HG02885 (cell line): ENCODE data around the gene UVSSA.
"Not testable (repeated sequence)": the region's sequence is repeated elsewhere in the genome, so short reads cannot be mapped to it uniquely, and the experiment has no call there.

Experiments used
- ATAC-seq: cut with Tn5 transposase; IDR thresholded peaks from one replicate; pipeline ENCODE4 v1.9.1; 2021; ENCODE audit warnings: mild to moderate bottlenecking; ENCODE audit not compliant: unreplicated experiment, poor library complexity

UVSSA gene

DNA sequence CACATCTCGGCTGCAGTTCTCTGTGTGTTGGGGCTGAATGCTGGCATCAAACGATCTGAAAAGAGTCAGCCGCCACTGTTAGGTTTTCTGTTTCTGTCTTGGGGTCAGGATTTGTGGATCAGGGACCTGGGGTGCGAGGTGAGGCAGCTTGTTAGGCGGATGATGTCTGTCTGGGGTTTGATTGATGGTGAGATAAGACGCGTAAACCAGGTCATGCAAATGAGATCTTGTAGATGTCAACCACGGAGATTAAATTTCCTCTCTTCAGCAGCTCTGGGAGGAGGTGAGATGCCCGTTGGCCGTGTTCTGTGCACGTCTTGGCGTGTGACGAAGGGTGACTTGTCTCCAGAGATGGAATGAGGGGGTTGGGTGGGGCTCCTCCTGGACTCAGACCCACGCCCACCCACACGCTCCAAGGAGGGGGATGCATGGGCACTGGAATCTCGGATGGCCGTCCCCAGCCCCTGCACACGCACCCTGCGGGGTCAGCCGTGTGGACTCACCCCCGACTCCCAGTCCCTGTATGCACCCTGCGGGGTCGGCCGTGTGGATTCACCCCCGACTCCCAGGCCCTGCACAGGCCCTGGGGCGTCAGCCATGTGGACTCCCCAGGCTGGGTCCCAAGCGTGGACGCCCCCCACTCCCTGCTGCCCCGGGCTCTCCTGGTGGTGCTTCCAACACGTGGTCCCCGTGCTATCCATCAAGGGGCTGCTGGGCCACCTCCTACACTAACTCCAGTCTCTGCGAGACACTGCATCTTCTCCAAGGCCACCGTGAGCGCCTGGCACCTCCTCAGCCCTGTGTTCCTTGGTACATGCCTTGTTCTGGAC lies 16.0 kb upstream of the UVSSA start:
- no peak for ATAC-seq

DNA sequence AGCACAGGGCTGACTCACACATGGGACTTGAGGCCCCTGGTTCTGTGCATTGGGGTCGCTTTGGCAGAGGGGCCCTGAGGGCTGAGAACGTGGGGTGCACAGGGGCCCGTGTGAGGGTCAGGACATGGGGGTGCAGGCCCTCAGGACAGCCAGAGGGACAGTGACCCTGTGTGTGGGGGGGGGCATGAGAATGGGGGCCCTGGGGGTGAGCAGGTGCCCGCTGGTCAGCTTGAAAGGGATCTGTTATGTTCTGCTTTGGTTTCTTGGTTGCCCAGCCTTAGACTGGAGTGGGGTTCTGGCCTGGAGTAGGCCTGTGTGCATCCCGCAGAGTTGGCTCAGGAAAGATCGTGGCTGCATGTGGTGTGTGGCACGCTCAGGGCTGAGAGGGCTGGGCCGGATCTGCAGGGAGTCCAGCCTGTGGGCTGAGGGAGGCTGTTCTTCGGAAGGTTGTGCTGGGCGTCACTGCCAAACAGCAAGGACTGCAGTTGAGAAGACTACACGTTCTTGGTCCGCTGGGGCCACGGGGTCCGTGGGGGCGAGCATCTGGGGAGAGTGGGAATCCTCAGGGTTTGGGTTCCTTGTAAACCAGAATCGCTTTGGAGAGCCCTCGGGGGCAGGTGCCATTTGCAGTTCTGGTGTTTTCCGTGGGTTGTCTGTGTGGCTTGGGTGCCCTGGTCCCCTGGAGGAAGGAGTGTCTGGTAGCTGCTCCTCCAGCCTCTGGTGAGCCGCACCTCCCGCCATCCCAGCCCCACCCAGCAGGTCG lies 15.2 kb upstream of the UVSSA start:
- no peak for ATAC-seq

DNA sequence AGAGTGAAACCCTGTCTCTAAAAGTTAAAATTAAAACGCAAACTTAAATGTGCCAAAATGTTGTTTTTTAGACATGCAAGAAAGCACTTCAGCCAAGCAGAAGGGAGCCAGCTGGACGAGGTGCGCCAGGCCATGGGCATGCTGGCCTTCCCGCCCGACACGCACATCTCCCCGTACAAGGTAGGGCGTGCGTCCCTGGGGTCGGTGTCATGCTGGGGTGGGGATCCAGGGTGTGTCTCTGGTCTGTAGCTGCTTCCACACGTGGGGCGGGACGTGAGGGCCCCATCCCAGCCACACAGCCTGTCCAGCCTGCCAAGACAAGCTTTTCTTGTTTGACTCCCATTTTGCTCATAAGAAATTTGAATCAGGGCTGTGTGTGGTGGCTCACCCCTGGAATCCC lies 14.3 kb upstream of the UVSSA start:
- ATAC-seq = no peak

DNA sequence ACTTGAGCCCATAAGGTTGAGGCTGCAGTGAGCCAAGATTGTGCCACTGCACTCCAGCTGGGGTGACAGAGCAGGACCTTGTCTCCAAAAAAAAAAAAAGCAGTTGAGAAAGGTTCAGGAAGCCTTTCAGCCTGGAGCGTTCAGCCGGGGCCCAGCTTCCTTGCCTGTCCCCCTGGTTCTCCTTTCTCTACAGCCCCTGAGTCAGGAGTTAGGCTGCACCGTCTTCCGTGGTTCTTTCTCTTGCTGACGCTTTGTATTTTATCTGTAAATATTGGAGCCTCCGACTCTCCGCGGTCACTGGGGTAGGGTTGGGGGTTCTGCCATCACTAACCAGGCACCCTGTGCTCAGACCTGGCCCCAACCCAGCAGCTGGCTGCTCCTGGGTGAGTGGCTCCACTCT lies 13.8 kb upstream of the UVSSA start:
- ATAC-seq = no peak

DNA sequence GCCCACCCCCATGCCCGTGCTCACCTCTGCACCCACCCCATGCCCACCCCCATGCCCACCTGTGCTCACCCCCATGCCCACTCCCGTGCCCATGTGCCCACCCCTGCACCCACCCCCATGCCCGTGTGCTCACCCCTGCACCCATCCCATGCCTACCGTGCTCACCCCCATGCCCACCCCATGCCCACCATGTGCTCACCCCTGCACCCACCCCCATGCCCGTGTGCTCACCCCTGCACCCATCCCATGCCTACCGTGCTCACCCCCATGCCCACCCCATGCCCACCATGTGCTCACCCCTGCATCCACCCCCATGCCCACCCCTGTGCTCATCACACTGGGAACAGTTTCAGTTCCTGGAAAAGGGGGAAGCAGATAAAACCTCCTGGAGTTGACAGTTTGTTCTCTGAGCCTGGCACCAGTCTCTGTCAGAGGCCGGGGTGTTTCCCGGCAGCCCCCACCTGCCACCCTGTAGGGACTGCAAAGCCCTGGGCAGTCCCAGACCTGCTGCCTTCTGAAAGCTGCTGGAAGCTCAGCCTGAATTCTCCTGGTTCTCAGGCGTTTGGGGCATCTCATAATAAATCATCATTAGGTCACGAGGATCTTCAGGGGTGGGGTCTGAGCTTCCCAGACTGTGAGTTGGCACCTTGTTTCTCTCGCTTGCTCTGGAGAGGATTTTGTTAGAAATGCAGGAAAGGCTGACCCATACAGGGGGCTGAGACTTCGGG lies 13.0 kb upstream of the UVSSA start:
- ATAC-seq = not testable (repeated sequence)

DNA sequence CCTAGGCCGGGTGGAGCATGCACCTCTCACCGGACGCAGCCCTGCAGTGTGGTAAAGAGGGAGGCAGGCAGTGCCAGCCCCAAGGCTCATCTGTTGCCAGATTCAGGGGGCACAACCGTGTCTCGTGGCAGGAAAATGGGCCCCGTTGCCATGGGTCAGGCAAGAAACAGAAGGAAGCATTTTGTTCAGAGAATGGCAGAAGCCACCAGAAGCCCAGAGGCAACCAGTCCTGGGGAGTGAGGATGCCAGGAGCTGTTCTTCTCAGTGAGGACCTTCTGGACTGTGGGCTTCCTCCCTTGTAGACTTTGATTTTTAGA lies 12.5 kb upstream of the UVSSA start:
- ATAC-seq = no peak

DNA sequence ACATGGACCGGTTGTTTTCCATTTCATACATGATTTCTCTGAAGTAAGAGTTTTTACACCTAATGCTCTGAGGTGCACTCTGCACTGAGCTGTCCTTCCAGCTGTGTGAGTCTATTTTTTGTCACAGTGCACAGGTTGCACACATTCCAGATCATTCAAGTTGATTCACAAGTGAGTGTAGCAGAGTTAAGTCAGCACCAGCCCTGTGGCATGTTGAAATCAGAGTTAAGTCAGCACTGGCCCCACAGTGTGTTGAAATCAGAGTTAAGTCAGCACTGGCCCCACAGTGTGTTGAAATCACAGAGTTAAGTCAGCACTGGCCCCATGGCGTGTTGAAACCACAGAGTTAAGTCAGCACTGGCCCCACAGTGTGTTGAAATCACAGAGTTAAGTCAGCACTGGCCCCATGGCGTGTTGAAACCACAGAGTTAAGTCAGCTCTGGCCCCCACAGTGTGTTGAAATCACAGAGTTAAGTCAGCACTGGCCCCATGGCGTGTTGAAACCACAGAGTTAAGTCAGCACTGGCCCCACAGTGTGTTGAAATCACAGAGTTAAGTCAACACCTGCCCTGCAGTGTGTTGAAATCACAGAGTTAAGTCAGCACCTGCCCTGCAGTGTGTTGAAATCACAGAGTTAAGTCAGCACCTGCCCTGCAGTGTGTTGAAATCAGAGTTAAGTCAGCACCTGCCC lies 11.7 kb upstream of the UVSSA start:
- ATAC-seq = not testable (repeated sequence)

DNA sequence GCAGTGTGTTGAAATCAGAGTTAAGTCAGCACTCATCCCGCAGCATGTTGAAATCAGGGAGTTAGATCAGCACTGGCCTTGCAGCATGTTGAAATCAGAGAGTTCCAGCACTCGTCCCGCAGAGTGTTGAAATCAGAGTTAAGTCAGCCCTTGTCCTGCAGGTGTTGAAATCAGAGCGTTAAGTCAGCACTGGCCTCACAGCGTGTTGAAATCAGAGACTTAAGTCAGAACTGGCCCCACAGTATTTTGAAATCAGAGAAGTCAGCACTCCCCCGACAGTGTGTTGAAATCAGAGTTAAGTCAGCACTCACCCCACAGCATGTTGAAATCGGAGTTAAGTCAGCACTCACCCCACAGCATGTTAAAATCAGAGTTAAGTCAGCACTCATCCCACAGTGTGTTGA lies 10.9 kb upstream of the UVSSA start:
- ATAC-seq = no peak

DNA sequence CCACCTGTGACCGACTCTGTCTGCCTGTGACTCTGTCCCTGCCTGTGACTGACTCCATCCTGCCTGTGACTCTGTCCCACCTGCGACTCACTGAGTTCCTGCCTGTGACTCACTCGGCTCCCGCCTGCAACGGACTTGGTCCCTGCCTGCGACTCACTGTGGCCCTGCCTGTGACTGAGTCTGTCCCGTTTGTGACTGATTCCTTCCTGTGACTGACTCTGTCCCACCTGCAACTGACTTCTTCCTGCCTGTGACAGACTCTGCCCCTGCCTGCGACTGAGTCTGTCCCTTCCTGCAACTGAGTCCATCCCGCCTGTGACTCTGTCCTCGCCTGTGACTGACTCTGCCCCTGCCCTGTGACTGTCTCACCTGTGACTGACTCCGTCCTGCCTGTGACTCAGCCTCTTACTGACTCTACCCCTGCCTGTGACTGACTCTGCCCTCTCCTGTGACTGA lies 9.6 kb upstream of the UVSSA start:
- ATAC-seq = no peak

DNA sequence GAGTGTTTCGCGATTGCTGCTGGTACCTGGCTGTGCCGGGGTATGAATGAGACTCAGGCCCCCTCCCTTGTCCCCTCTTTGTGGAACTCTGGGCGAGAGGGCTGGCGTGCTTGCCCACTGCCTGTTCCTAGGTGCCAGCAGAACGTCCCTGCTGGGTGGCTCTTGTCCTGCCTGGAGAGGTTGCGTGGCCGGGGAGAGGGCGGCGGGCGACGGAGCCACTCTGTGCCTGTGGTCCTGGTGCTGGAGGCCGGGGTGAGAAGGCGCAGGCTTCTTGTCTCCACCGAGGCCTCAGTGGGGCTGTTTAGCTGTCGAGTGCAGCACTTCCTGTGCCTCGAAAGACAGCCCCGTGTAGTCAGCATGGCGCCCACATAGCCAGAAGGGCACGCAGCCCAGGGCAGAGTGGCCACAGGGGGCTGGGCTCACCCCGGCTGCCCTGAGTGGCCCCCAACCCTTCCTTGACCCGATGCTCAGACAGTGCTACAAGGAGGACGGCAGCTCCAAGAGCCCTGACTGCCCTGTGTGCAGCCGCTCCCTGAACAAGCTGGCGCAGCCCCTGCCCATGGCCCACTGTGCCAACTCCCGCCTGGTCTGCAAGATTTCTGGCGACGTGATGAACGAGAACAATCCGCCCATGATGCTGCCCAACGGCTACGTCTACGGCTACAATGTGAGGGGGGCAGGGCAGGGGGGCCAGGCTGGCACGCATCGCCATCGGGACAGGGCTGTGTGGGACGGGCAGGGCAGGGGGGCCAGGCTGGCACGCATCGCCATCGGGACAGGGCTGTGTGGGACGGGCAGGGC lies 8.9 kb upstream of the UVSSA start:
- no peak for ATAC-seq

DNA sequence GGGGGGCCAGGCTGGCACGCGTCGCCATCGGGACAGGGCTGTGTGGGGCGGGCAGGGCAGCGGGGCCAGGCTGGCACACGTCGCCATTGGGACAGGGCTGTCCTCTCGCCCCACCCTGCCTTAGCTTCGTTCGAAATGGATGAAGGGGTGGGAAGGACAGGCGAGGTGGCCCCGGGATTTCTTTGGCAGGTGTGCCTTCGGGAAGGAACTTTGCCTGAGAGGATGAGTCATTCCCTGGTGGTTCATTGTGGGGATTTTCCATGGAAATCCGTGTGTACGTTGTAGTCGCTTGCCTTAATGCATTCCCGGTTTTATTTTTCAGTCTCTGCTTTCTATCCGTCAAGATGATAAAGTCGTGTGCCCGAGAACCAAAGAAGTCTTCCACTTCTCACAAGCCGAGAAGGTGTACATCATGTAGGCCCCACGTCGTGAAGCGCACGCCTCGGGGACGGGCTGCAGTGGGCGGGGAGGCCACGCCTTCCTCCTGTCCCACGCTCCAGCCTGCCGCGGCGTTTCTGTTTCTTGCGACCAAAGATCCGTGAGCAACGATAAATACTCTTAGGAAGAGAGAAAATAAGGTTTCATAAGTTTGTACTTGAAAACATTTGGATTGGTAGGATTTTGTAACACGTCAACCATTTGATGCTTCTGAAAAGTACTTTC lies 8.1 kb upstream of the UVSSA start:
- ATAC-seq = no peak

DNA sequence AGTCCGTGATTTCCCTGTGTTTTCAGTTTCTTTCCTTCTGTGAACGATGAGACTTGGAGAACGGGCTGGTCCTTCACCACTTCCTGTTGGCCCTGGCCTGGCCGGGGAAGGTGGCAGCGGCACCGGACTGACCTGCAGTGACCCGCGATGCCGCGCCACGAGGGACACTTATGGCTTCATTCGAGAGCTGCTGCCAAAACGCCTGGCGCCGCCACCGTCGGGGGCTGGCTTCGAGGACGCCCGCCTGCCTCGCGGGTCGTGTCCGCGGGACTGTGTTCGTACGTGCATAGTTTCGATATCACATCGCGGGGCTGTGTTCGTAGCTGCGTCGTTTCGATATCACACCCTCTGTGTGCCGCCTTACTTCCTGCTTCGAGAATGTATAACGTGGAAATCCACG lies 7.5 kb upstream of the UVSSA start:
- ATAC-seq = no peak

DNA sequence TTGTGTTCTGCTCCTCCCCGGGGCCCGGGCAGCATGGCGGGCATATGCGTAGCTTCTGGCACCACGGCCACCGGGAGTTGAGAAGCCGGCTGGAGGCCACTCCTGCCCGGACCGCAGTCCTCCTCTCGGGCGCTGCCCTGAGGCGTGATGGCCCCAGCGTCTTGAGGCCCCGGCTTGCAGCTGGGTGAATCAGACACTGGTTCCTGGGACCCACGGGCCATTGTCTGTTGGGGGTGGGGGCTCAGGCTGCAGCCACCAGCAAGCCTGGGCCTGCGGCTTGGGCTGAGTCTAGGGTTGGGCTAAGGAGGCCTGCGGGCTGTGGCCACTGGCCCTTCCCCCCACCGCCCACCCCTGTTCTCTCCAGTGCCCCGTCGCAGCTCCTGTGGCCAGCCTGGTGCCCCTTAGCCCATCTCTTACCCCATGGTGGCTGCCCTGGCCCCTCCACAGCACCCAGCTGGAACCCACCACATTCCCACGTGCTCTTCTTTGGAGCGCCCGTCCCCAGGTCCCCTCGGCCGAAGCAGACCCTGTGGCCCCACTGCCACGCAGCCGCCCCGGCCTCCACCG lies 6.7 kb upstream of the UVSSA start:
- no peak for ATAC-seq

DNA sequence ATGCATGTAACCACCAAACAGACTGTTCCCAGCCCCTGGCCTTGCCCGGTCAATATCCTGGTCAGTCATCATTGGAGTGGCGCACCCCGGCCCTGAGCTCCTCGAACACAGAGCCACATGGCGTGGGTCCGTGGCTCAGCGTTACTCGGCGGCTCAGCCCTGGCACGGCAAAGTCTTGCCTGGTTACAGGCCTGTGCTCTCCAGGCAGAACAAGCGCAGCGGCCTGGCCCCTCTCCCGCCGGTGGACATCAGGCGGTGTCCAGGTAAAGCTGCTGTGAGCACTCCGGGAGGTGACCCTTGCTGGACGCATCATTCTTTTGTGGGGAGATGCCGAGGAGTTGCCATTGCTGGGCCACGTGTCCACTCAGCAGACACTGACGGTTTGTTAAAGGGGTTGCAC lies 6.1 kb upstream of the UVSSA start:
- no peak for ATAC-seq

DNA sequence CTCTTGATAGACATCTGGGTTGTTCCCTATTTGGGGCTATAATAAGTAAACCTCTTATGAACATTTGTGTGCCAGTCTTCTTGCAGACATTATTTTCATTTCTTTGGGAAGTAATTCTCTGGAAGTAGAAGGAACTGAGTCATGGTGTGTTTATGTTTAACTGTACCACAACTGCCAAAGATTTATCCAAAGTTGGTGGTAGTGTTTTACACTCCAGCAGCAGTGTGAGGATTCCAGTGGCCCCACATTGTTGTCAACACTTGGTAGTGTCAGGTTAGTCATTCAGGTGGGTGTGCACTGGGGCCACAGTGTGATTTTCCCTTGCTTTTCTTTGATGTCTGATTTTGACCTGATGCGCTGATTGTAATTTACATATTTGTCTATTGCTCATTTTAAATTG lies 5.0 kb upstream of the UVSSA start:
- no peak for ATAC-seq

DNA sequence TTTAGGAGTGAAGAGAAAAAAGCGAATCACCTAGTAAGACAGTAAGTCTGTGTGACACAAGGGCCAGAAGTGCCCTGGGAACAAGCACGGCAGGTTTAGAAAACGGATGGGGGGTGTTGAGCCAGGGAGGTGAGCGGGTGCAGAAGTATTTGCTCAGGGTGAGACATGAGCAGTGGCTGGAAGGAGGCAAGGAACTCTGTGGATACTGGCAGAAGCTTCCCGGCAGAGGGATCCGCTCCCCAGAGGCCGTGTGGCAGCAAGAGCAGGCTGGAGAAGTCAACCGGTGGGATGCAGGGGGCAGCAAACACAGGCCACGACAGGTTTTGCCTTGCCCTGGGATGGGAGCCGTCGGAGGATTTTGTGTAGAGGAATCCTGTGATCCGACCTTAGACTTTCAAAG lies 2.3 kb upstream of the UVSSA start:
- no peak for ATAC-seq

DNA sequence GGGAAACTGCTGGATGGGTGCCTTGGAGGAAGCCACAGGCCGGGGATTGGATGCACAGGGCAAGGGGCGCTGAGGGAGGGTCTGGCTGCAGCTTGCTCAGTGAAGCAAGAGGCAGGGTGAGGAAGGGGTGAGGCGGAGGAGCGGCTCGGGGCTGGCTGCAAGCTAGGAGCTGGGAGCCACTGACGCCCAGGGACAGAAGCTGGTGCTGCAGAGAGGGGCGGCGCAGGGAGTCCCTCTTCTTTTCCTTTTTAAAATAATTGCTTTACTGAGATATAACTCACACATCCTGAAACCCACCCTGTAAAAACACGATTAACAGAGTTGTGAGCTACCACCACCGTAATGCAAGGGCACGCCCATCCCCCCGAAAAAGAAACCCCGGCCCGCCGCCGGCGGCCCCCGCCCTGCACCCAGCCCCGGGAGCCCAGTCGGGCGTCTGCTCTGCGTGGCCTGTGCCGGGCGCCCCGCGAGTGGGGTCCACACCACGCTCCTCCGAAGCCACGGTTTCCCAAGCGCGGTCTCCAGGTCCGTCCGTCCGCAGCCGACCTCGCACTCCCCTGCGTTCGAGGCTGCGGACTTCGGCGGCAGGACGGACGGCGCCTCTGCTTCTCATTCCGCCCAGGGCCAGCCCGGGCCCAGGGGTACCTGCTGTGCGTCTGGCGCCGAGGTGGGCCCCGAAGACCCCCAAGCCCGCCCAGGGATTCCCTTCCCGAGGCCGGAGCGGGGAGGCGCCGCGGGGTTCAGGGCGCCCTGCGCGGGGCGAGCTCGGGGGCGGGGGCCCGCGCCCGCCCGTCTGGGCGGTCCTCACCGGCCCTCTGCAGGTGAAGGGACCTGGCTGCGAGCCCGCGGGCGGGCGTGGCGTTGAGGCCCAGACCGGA lies 866 bp upstream of the UVSSA start:
- peak; percentile 24 for ATAC-seq

DNA sequence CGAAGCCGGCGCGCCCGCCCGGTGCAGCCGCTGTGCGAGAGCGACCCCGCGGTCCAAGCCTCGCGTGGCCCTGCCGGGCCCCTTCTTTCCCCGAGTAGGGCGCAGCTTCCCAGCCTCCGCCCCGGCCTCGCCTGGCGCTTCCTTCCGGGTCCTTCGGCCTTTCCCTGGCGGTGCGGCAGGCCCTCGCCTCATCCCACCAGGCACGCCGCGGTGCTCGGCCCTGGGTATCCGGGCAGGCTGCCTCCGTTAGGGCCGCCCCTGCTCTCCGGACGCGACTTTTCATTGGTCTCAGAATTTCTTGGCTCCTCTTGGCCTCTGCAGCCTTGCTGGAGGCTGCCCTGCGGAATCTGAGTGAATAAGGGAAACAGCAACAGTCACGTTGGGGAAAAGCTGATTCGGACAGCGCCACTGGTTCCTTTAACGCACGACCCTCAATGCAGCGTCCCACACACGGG lies 429 bp downstream of the UVSSA start:
- ATAC-seq = peak; percentile 26
